Hepatocyte (in vitro differentiated cells): ENCODE data around the gene RHOBTB3. TPM values are rescaled to one million over a fixed set of nuclear protein-coding genes. Genes with fewer than 3 reads are reported as not detected.
"Not testable (repeated sequence)": the region's sequence is repeated elsewhere in the genome, so short reads cannot be mapped to it uniquely, and the experiment has no call there.

Experiments
- DNase-seq: peaks from one replicate; pipeline ENCODE4 v3.0.0-alpha.2; 2016; ENCODE audit warnings: low spot score
- H2AFZ ChIP-seq: fragments of 200-600 bp; sonication (generic); 2 replicates; pipeline ENCODE4 v1.6.0; 2016; ENCODE audit warnings: antibody characterized with exemption, mild to moderate bottlenecking
- H3K27ac ChIP-seq: fragments of 200-600 bp; sonication (generic); 2 replicates; pipeline ENCODE4 v1.5.1; 2016; ENCODE audit warnings: mild to moderate bottlenecking
- H3K27me3 ChIP-seq: fragments of 200-600 bp; sonication (generic); 2 replicates; pipeline ENCODE4 v1.6.1; 2016
- H3K36me3 ChIP-seq: fragments of 200-600 bp; sonication (generic); replicated peaks from 2 replicates; pipeline ENCODE4 v1.5.1; 2016; ENCODE audit warnings: low read depth; ENCODE audit not compliant: insufficient read depth
- H3K4me1 ChIP-seq: fragments of 200-600 bp; sonication (generic); 2 replicates; pipeline ENCODE4 v1.5.1; 2016; ENCODE audit warnings: mild to moderate bottlenecking, moderate library complexity; ENCODE audit not compliant: insufficient read depth
- H3K4me2 ChIP-seq: fragments of 200-600 bp; sonication (generic); 2 replicates; pipeline ENCODE4 v1.6.0; 2016
- H3K4me3 ChIP-seq: fragments of 200-600 bp; sonication (generic); 2 replicates; pipeline ENCODE4 v1.5.1; 2016; ENCODE audit warnings: mild to moderate bottlenecking
- H3K79me2 ChIP-seq: fragments of 200-600 bp; sonication (generic); 2 replicates; pipeline ENCODE4 v1.6.0; 2017; ENCODE audit warnings: mild to moderate bottlenecking
- H3K9me2 ChIP-seq: fragments of 200-600 bp; sonication (generic); replicated peaks from 2 replicates; pipeline ENCODE4 v1.6.0; 2017; ENCODE audit warnings: mild to moderate bottlenecking; ENCODE audit not compliant: insufficient read depth
- H3K9me3 ChIP-seq: fragments of 200-600 bp; sonication (generic); 2 replicates; pipeline ENCODE4 v1.5.1; 2016; ENCODE audit warnings: low read depth, mild to moderate bottlenecking
- H4K20me1 ChIP-seq: fragments of 200-600 bp; sonication (generic); 2 replicates; pipeline ENCODE4 v1.6.0; 2016; ENCODE audit warnings: mild to moderate bottlenecking; ENCODE audit not compliant: insufficient read depth, poor library complexity, severe bottlenecking
- CTCF ChIP-seq: fragments of 200-600 bp; sonication (generic); IDR thresholded peaks from 2 replicates; pipeline ENCODE4 v1.5.1; 2016; ENCODE audit warnings: antibody characterized with exemption, mild to moderate bottlenecking; ENCODE audit not compliant: poor library complexity
- EZH2 ChIP-seq: fragments of 200-600 bp; sonication (generic); IDR thresholded peaks from 2 replicates; pipeline ENCODE4 v1.6.1; 2016; ENCODE audit warnings: antibody characterized with exemption, mild to moderate bottlenecking, borderline replicate concordance
- EZH2phosphoT487 ChIP-seq: fragments of 200-600 bp; sonication (generic); IDR thresholded peaks from one replicate; pipeline ENCODE4 v1.6.1; 2018; ENCODE audit warnings: antibody characterized with exemption, mild to moderate bottlenecking, low read depth, moderate library complexity; ENCODE audit not compliant: unreplicated experiment, severe bottlenecking
- WGBS: methylation state at CpG from one replicate; pipeline ENCODE4 v1.1.6; 2016; ENCODE audit warnings: low lambda C conversion rate; ENCODE audit errors: missing lambda C conversion rate; 5-methylcytosine and 5-hydroxymethylcytosine counted together
- polyA plus RNA-seq: library from polyadenylated mRNA; unstranded; fragments of >200 nt; fragmentation: Nextera tagmentation; extraction: Ambion mirVana; gene quantifications from 2 replicates; pipeline ENCODE4 v1.2.1, GENCODE V29; 2016
- total RNA-seq: library from RNA; depleted of rRNA; stranded (reverse); fragments of >200 nt; gene quantifications from 2 replicates; pipeline ENCODE4 v1.2.3, GENCODE V29; 2014

The RHOBTB3 gene
- total and polyA plus RNA-seq, 2 experiments from 2014 or later = 91.3 to 126 TPM

- Histone ChIP-seq H3K27ac (peak overlapping the region; percentile 96), H2AFZ (no peak overlapping the region), H3K4me1 (peaks cover 40% of the 10 kb centered on the region)
Measured at GRCh38 chr5:95812074-95812471, 80.9 kb downstream of the RHOBTB3 start.

GRCh38 chr5:95813035-95813434, 81.9 kb downstream of the RHOBTB3 start:
- not testable (repeated sequence) for H3K36me3 ChIP-seq, H3K27me3 ChIP-seq, DNase-seq, H3K9me2 ChIP-seq, H3K4me3 ChIP-seq, H4K20me1 ChIP-seq, H2AFZ ChIP-seq, H3K9me3 ChIP-seq, H3K4me2 ChIP-seq
- 85% methylated on average over 8 of the region's 8 CpGs for WGBS
- H3K27ac ChIP-seq = peak overlapping the region; percentile 96
- peaks cover 24% of the 10 kb centered on the region for H3K79me2 ChIP-seq
- H3K4me1 ChIP-seq = peaks cover 46% of the 10 kb centered on the region

More at GRCh38 chr5:95812074-95812471, 80.9 kb downstream of the RHOBTB3 start:
- H3K4me2 ChIP-seq = peak overlapping the region; percentile 56
- no peaks in the 10 kb centered on the region for H3K27me3 ChIP-seq
- no peaks in the 10 kb centered on the region for H3K9me3 ChIP-seq
- DNase-seq = peak; percentile 58
- H3K36me3 ChIP-seq = no peaks in the 10 kb centered on the region
- H3K9me2 ChIP-seq = no peaks in the 10 kb centered on the region
- TF ChIP-seq EZH2phosphoT487 (no peak), CTCF (no peak), EZH2 (no peak)
- H3K79me2 ChIP-seq = peaks cover 15% of the 10 kb centered on the region
- no peaks in the 10 kb centered on the region for H4K20me1 ChIP-seq
- 26% methylated on average over 6 of the region's 6 CpGs for WGBS
- no peak overlapping the region for H3K4me3 ChIP-seq

GRCh38 chr5:95815155-95815729, 84.1 kb downstream of the RHOBTB3 start:
- no peak overlapping the region for H3K4me3 ChIP-seq
- H3K27me3 ChIP-seq = no peaks in the 10 kb centered on the region
- no peaks in the 10 kb centered on the region for H3K9me3 ChIP-seq
- DNase-seq = no peak
- no peak overlapping the region for H3K4me2 ChIP-seq
- no peak for TF ChIP-seq CTCF
- no peak for TF ChIP-seq EZH2phosphoT487
- TF ChIP-seq EZH2 = no peak
- H3K4me1 ChIP-seq = peaks cover 42% of the 10 kb centered on the region
- no peak overlapping the region for H3K27ac ChIP-seq
- H3K36me3 ChIP-seq = no peaks in the 10 kb centered on the region
- H2AFZ ChIP-seq = no peak overlapping the region
- no peaks in the 10 kb centered on the region for H3K9me2 ChIP-seq
- H3K79me2 ChIP-seq = peaks cover 46% of the 10 kb centered on the region
- no peaks in the 10 kb centered on the region for H4K20me1 ChIP-seq
- WGBS = 96% methylated on average over 4 of the region's 4 CpGs

- Histone ChIP-seq H3K79me2 (peaks cover 57% of the 10 kb centered on the region), H2AFZ (no peak overlapping the region), H3K36me3 (no peaks in the 10 kb centered on the region), H3K27ac (no peak overlapping the region), H3K4me3 (no peak overlapping the region), H3K9me2 (no peaks in the 10 kb centered on the region), H3K4me1 (peaks cover 37% of the 10 kb centered on the region), H3K9me3 (no peaks in the 10 kb centered on the region), H3K4me2 (no peak overlapping the region), H3K27me3 (no peaks in the 10 kb centered on the region), H4K20me1 (peaks cover 3% of the 10 kb centered on the region)
- DNase-seq = no peak
- 95% methylated on average over 8 of the region's 8 CpGs for WGBS
- TF ChIP-seq EZH2phosphoT487 (no peak), EZH2 (no peak), CTCF (no peak)
Measured at GRCh38 chr5:95816341-95816740, 85.2 kb downstream of the RHOBTB3 start.
